ENCODE measurements around the gene PTPRG. TPM values are rescaled to one million over a fixed set of nuclear protein-coding genes. Genes with fewer than 3 reads are reported as not detected.

Gene PTPRG
- total RNA-seq, 1 experiment from 2014 or later, result 69.3 TPM

- Histone ChIP-seq H2AK5ac (ENCODE audit: insufficient read length, low read length) (no peak overlapping the region), H3T11ph (ENCODE audit: low read length) (no peak overlapping the region), H4K8ac (replicated peaks; ENCODE audit: insufficient read length, low read depth, low read length) (no peak overlapping the region), H4K91ac (ENCODE audit: insufficient read length, low read depth, low read length) (no peak overlapping the region), H3K79me1 (ENCODE audit: insufficient read depth, low read depth, low read length, poor library complexity, severe bottlenecking) (peaks cover 13% of the 10 kb centered on the region), H3K9ac (ENCODE audit: extremely low read depth, insufficient read length, low read length) (no peak overlapping the region), H3K4me2 (ENCODE audit: insufficient read depth, insufficient read length, low read length) (no peak overlapping the region), H3K4ac (ENCODE audit: low read depth, low read length) (no peak overlapping the region), H3K4me1 (ENCODE audit: insufficient read depth, low read length) (peaks cover 17% of the 10 kb centered on the region), H3K27ac (ENCODE audit: insufficient read length, low read depth, low read length) (no peak overlapping the region), H2BK120ac (ENCODE audit: low read depth, low read length, poor library complexity, severe bottlenecking) (no peak overlapping the region), H3K79me2 (ENCODE audit: insufficient read depth, low read length) (peaks cover 57% of the 10 kb centered on the region; the same call in 1 of the 2 replicates), H2BK5ac (ENCODE audit: insufficient read length, low read length) (no peak overlapping the region), H2BK20ac (ENCODE audit: low read depth, low read length, poor library complexity, severe bottlenecking) (no peak overlapping the region), H3K23ac (ENCODE audit: insufficient read length, low read depth, low read length) (no peak overlapping the region), H2BK15ac (ENCODE audit: low read depth, low read length) (no peak overlapping the region), H3K27me3 (ENCODE audit: insufficient read depth, low read length) (no peaks in the 10 kb centered on the region), H2BK12ac (ENCODE audit: insufficient read length, low read depth, low read length) (no peak overlapping the region), H3K14ac (ENCODE audit: insufficient read depth, low read length) (no peak overlapping the region), H2AFZ (ENCODE audit: low read length) (no peak overlapping the region), H4K20me1 (ENCODE audit: control insufficient read depth, insufficient read depth, insufficient read length) (peaks cover 3% of the 10 kb centered on the region), H3K9me3 (ENCODE audit: control insufficient read depth, low read depth, low read length) (no peaks in the 10 kb centered on the region), H4K5ac (ENCODE audit: insufficient read length, low read depth, low read length) (no peak overlapping the region), H3K23me2 (ENCODE audit: insufficient read length, low read depth, low read length, poor library complexity, severe bottlenecking) (no peaks in the 10 kb centered on the region), H3K18ac (ENCODE audit: insufficient read length, low read depth, low read length) (no peak overlapping the region), H3K56ac (ENCODE audit: insufficient read length, low read depth, low read length) (no peak overlapping the region)
- no peak for TF ChIP-seq CTCF (conservative IDR thresholded peaks at IDR 0.05)
- peaks cover 67 to 68% of the 10 kb centered on the region in 2 experiments for H3K4me1 Mint-ChIP-seq
- H3K27ac Mint-ChIP-seq, result no peak overlapping the region
- peaks cover 3 to 14% of the 10 kb centered on the region in 2 experiments; a peak in 3 of 5 replicates for H3K9me3 Mint-ChIP-seq
- DNase-seq, result no peak
- H3K36me3 Mint-ChIP-seq (ENCODE audit: insufficient read depth in 1 of 3, low read depth in 3 of 3), result peaks cover 10 to 22% (median 17%) of the 10 kb centered on the region in 3 experiments; a peak in 6 of 7 replicates
- H3K4me3 Mint-ChIP-seq, result no peak overlapping the region
- no CpG with 5 or more reads among the region's 6 CpGs for WGBS (ENCODE audit: extremely low coverage, insufficient read length, low lambda C conversion rate)
- no peaks in the 10 kb centered on the region; the same call in 1 of the 2 replicates for H3K27me3 Mint-ChIP-seq (ENCODE audit: low read depth)
Measured at GRCh38 chr3:61666615-61667330, 105.4 kb downstream of the PTPRG start.
